ENCODE measurements around the gene RAET1E.
"Not testable (repeated sequence)": the region's sequence is repeated elsewhere in the genome, so short reads cannot be mapped to it uniquely, and the experiment has no call there.

Gene RAET1E

GRCh38 chr6:149897855-149898744 lies at the start of gene RAET1E:
RAET1E (minus strand) TSS chr6:149898113; CDS start chr6:149890901, 7,212 bp downstream.
- Histone ChIP-seq H3K4me1 (ENCODE audit: control insufficient read depth in 5 of 5, insufficient read depth in 5 of 5, low read length in 5 of 5) (peaks cover 14 to 41% (median 38%) of the 10 kb centered on the region in 5 donors), H3K27me3 (ENCODE audit: control insufficient read depth in 5 of 5, insufficient read depth in 4 of 5, low read length in 5 of 5) (no peaks in the 10 kb centered on the region), H3K4me3 (ENCODE audit: low read depth in 1 of 5, low read length in 5 of 5) (peak within 1 kb of the TSS; percentile 5 to 58 (median 37)), H3K36me3 (ENCODE audit: control insufficient read depth in 5 of 5, insufficient read depth in 5 of 5, low read length in 5 of 5) (no peaks in the 10 kb centered on the region), H3K27ac (ENCODE audit: low read depth, low read length) (peak within 1 kb of the TSS; percentile 92), H3K9ac (ENCODE audit: low read length in 5 of 5) (peak within 1 kb of the TSS in 2 of 5 donors; percentile 26 to 49), H3K9me3 (ENCODE audit: control insufficient read depth in 5 of 5, low read length in 5 of 5) (no peaks in the 10 kb centered on the region)

- H3K36me3 ChIP-seq (ENCODE audit: control insufficient read depth in 5 of 5, insufficient read depth in 5 of 5, low read length in 5 of 5); H3K9ac ChIP-seq (ENCODE audit: low read length in 5 of 5); H3K4me1 ChIP-seq (ENCODE audit: control insufficient read depth in 5 of 5, insufficient read depth in 5 of 5, low read length in 5 of 5); H3K9me3 ChIP-seq (ENCODE audit: control insufficient read depth in 5 of 5, low read length in 5 of 5); H3K4me3 ChIP-seq (ENCODE audit: low read depth in 1 of 5, low read length in 5 of 5); H3K27ac ChIP-seq (ENCODE audit: low read depth, low read length): not testable (repeated sequence)
- H3K27me3 ChIP-seq (ENCODE audit: control insufficient read depth in 5 of 5, insufficient read depth in 4 of 5, low read length in 5 of 5) = peaks cover 9 to 25% (median 15%) of the 10 kb centered on the region in 5 donors
These were observed 49.6 kb upstream of the RAET1E start for GRCh38 chr6:149947533-149947932.

- peaks cover 9 to 19% (median 13%) of the 10 kb centered on the region in 5 donors for H3K27me3 ChIP-seq (ENCODE audit: control insufficient read depth in 5 of 5, insufficient read depth in 4 of 5, low read length in 5 of 5)
- not testable (repeated sequence) for H3K36me3 ChIP-seq (ENCODE audit: control insufficient read depth in 5 of 5, insufficient read depth in 5 of 5, low read length in 5 of 5); H3K9me3 ChIP-seq (ENCODE audit: control insufficient read depth in 5 of 5, low read length in 5 of 5); H3K27ac ChIP-seq (ENCODE audit: low read depth, low read length); H3K4me3 ChIP-seq (ENCODE audit: low read depth in 1 of 5, low read length in 5 of 5); H3K4me1 ChIP-seq (ENCODE audit: control insufficient read depth in 5 of 5, insufficient read depth in 5 of 5, low read length in 5 of 5); H3K9ac ChIP-seq (ENCODE audit: low read length in 5 of 5)
These were observed 48.7 kb upstream of the RAET1E start for GRCh38 chr6:149946631-149947030.

GRCh38 chr6:149945276-149945675 lies 47.4 kb upstream of the RAET1E start:
- H3K4me1 ChIP-seq (ENCODE audit: control insufficient read depth in 5 of 5, insufficient read depth in 5 of 5, low read length in 5 of 5) = peaks cover 0 to 16% (median 14%) of the 10 kb centered on the region in 5 donors
- H3K9me3 ChIP-seq (ENCODE audit: control insufficient read depth in 5 of 5, low read length in 5 of 5); H3K36me3 ChIP-seq (ENCODE audit: control insufficient read depth in 5 of 5, insufficient read depth in 5 of 5, low read length in 5 of 5); H3K9ac ChIP-seq (ENCODE audit: low read length in 5 of 5); H3K27ac ChIP-seq (ENCODE audit: low read depth, low read length); H3K4me3 ChIP-seq (ENCODE audit: low read depth in 1 of 5, low read length in 5 of 5): not testable (repeated sequence)
- peaks cover 6 to 16% (median 12%) of the 10 kb centered on the region in 5 donors for H3K27me3 ChIP-seq (ENCODE audit: control insufficient read depth in 5 of 5, insufficient read depth in 4 of 5, low read length in 5 of 5)

GRCh38 chr6:149943321-149943720 lies 45.4 kb upstream of the RAET1E start:
- H3K27me3 ChIP-seq (ENCODE audit: control insufficient read depth in 5 of 5, insufficient read depth in 4 of 5, low read length in 5 of 5) = peaks cover 25 to 31% (median 28%) of the 10 kb centered on the region in 5 donors
- not testable (repeated sequence) for H3K27ac ChIP-seq (ENCODE audit: low read depth, low read length); H3K9me3 ChIP-seq (ENCODE audit: control insufficient read depth in 5 of 5, low read length in 5 of 5); H3K36me3 ChIP-seq (ENCODE audit: control insufficient read depth in 5 of 5, insufficient read depth in 5 of 5, low read length in 5 of 5); H3K4me3 ChIP-seq (ENCODE audit: low read depth in 1 of 5, low read length in 5 of 5); H3K9ac ChIP-seq (ENCODE audit: low read length in 5 of 5)
- peaks cover 0 to 24% (median 22%) of the 10 kb centered on the region in 5 donors for H3K4me1 ChIP-seq (ENCODE audit: control insufficient read depth in 5 of 5, insufficient read depth in 5 of 5, low read length in 5 of 5)

GRCh38 chr6:149942461-149942829 lies 44.5 kb upstream of the RAET1E start:
- no peaks in the 10 kb centered on the region for H3K9me3 ChIP-seq (ENCODE audit: control insufficient read depth in 5 of 5, low read length in 5 of 5)
- no peaks in the 10 kb centered on the region for H3K36me3 ChIP-seq (ENCODE audit: control insufficient read depth in 5 of 5, insufficient read depth in 5 of 5, low read length in 5 of 5)
- H3K4me1 ChIP-seq (ENCODE audit: control insufficient read depth in 5 of 5, insufficient read depth in 5 of 5, low read length in 5 of 5) = peaks cover 0 to 27% (median 25%) of the 10 kb centered on the region in 5 donors
- H3K9ac ChIP-seq (ENCODE audit: low read length in 5 of 5) = peak overlapping the region in 2 of 5 donors; percentile 32 to 39
- H3K27me3 ChIP-seq (ENCODE audit: control insufficient read depth in 5 of 5, insufficient read depth in 4 of 5, low read length in 5 of 5) = peaks cover 25 to 37% (median 29%) of the 10 kb centered on the region in 5 donors
- H3K4me3 ChIP-seq (ENCODE audit: low read depth in 1 of 5, low read length in 5 of 5) = peak overlapping the region in 4 of 5 donors; percentile 70 to 77 (median 74)
- H3K27ac ChIP-seq (ENCODE audit: low read depth, low read length) = no peak overlapping the region

- no peaks in the 10 kb centered on the region for H3K9me3 ChIP-seq (ENCODE audit: control insufficient read depth in 5 of 5, low read length in 5 of 5)
- H3K27ac ChIP-seq (ENCODE audit: low read depth, low read length) = no peak within 1 kb of the TSS
- H3K4me1 ChIP-seq (ENCODE audit: control insufficient read depth in 5 of 5, insufficient read depth in 5 of 5, low read length in 5 of 5) = peaks cover 0 to 27% (median 25%) of the 10 kb centered on the region in 5 donors
- H3K9ac ChIP-seq (ENCODE audit: low read length in 5 of 5) = peak within 1 kb of the TSS in 2 of 5 donors; percentile 45 to 69
- H3K36me3 ChIP-seq (ENCODE audit: control insufficient read depth in 5 of 5, insufficient read depth in 5 of 5, low read length in 5 of 5) = no peaks in the 10 kb centered on the region
- peaks cover 30 to 43% (median 34%) of the 10 kb centered on the region in 5 donors for H3K27me3 ChIP-seq (ENCODE audit: control insufficient read depth in 5 of 5, insufficient read depth in 4 of 5, low read length in 5 of 5)
- H3K4me3 ChIP-seq (ENCODE audit: low read depth in 1 of 5, low read length in 5 of 5) = peak within 1 kb of the TSS; percentile 70 to 77 (median 73)
These were observed 43.9 kb upstream of the RAET1E start, which contains the start of gene ULBP2 for GRCh38 chr6:149941583-149942460. ULBP2 (plus strand) TSS chr6:149942014; CDS start chr6:149942073, 59 bp downstream.

GRCh38 chr6:149940672-149940982 lies 42.7 kb upstream of the RAET1E start:
- Histone ChIP-seq H3K4me1 (ENCODE audit: control insufficient read depth in 5 of 5, insufficient read depth in 5 of 5, low read length in 5 of 5) (peaks cover 0 to 27% (median 25%) of the 10 kb centered on the region in 5 donors), H3K9ac (ENCODE audit: low read length in 5 of 5) (no peak overlapping the region), H3K27ac (ENCODE audit: low read depth, low read length) (no peak overlapping the region), H3K4me3 (ENCODE audit: low read depth in 1 of 5, low read length in 5 of 5) (no peak overlapping the region), H3K9me3 (ENCODE audit: control insufficient read depth in 5 of 5, low read length in 5 of 5) (no peaks in the 10 kb centered on the region), H3K36me3 (ENCODE audit: control insufficient read depth in 5 of 5, insufficient read depth in 5 of 5, low read length in 5 of 5) (no peaks in the 10 kb centered on the region), H3K27me3 (ENCODE audit: control insufficient read depth in 5 of 5, insufficient read depth in 4 of 5, low read length in 5 of 5) (peaks cover 38 to 55% (median 42%) of the 10 kb centered on the region in 5 donors)

- H3K36me3 ChIP-seq (ENCODE audit: control insufficient read depth in 5 of 5, insufficient read depth in 5 of 5, low read length in 5 of 5) = no peaks in the 10 kb centered on the region
- H3K9me3 ChIP-seq (ENCODE audit: control insufficient read depth in 5 of 5, low read length in 5 of 5) = no peaks in the 10 kb centered on the region
- H3K27ac ChIP-seq (ENCODE audit: low read depth, low read length) = no peak overlapping the region
- H3K9ac ChIP-seq (ENCODE audit: low read length in 5 of 5) = no peak overlapping the region
- H3K27me3 ChIP-seq (ENCODE audit: control insufficient read depth in 5 of 5, insufficient read depth in 4 of 5, low read length in 5 of 5) = peaks cover 44 to 60% (median 47%) of the 10 kb centered on the region in 5 donors
- H3K4me1 ChIP-seq (ENCODE audit: control insufficient read depth in 5 of 5, insufficient read depth in 5 of 5, low read length in 5 of 5) = peaks cover 0 to 27% (median 25%) of the 10 kb centered on the region in 5 donors
- no peak overlapping the region for H3K4me3 ChIP-seq (ENCODE audit: low read depth in 1 of 5, low read length in 5 of 5)
These were observed 42.2 kb upstream of the RAET1E start for GRCh38 chr6:149939909-149940671.

All from subcutaneous abdominal adipose tissue (tissue), 5 donors.